Fibroblast of lung (primary cell): ENCODE results near the gene RAB31.

ENCODE experiments used
- CTCF ChIP-seq, 2 donors: IDR thresholded peaks in 1 of 2; conservative IDR thresholded peaks in 1 of 2; 1 replicate in 1 of 2; 2 replicates in 1 of 2; pipeline ENCODE4 v1.5.1; 2011 to 2012; ENCODE audit warnings: low read length in 2 of 2, control low read depth in 1 of 2, inconsistent platforms in 1 of 2, low read depth in 1 of 2, mild to moderate bottlenecking in 1 of 2
- EZH2 ChIP-seq: IDR thresholded peaks from 2 replicates; pipeline ENCODE4 v1.5.1; 2012; ENCODE audit warnings: low read length, control low read depth, mild to moderate bottlenecking; ENCODE audit errors: missing control alignments

DNA sequence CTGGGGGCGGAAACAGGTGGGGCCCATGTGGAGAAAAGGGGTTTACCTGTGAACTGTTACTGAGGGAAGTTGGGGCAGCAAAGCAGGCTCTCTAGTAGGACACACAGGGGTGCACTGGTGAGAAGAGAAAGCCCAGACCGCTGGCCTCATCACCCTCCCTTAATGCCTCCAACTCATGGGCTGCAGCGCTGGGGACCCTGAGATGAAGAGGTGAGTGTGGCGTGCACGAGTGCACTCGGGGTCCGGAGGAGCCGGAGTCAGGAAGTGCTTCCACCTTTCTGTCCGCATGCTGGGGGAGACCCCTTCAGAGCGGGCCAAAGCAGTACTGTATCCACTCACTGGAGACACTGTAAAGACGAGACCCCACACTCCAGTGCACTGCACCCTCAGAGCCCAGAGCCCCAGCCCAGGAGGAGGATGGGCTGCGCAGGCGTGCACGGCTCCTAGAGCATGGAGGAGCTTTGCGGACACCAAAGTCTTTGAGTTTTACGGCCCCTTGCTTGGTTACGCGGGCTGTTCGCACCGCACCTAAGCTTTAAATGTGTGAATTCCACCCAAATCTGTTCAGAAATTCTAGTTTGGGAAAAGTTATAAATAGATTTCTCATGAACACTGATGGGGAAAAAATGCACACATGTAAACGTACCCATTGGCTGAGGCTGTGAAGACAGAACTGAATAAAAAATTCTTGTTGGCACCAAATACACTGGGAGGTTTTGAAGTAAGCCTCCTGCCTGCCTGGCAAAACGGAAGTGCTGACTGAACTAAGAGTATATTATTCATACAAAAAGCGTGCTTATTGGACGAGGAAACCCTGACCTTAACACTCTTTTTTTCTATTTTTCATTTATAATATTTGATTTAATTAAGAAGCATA lies 48.4 kb upstream of the RAB31 start:
- TF ChIP-seq CTCF (conservative IDR thresholded peaks at IDR 0.05 in 1 of 2, IDR thresholded peaks at IDR 0.05 in 1 of 2; ENCODE audit: low read depth in 1 of 2, low read length in 2 of 2) = no peak
- TF ChIP-seq EZH2 = no peak
